ENCODE data around the gene NETO2.

Gene NETO2

DNA sequence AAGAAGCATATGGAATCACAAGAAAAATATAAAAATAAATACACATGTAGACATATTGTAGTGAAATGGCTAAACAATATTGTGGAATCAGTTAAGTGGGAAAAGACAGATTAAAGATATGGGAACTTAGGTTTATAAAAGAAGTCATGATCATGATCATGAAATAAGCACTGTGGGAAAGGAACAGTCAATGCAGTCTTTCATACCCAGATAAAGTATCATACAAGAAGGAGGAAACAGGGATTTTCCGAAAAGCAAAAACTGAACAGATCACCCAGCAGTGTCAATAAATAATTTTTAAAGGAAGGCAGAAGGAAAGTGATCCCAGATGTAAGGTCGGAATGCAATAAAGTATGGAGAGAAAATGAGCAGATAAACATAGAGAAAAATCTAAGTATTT, 71.6 kb downstream of the NETO2 start:
- no peak overlapping the region for H3K4me3 ChIP-seq (replicated peaks; ENCODE audit: low read depth, low read length)
- TF ChIP-seq, protein P1, sequence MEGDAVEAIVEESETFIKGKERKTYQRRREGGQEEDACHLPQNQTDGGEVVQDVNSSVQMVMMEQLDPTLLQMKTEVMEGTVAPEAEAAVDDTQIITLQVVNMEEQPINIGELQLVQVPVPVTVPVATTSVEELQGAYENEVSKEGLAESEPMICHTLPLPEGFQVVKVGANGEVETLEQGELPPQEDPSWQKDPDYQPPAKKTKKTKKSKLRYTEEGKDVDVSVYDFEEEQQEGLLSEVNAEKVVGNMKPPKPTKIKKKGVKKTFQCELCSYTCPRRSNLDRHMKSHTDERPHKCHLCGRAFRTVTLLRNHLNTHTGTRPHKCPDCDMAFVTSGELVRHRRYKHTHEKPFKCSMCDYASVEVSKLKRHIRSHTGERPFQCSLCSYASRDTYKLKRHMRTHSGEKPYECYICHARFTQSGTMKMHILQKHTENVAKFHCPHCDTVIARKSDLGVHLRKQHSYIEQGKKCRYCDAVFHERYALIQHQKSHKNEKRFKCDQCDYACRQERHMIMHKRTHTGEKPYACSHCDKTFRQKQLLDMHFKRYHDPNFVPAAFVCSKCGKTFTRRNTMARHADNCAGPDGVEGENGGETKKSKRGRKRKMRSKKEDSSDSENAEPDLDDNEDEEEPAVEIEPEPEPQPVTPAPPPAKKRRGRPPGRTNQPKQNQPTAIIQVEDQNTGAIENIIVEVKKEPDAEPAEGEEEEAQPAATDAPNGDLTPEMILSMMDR (IDR thresholded peaks at IDR 0.05; ENCODE audit: low read depth, low read length, missing control alignments) = no peak
- DNase-seq (ENCODE audit: extremely low read depth, low read depth) = no peak

DNA sequence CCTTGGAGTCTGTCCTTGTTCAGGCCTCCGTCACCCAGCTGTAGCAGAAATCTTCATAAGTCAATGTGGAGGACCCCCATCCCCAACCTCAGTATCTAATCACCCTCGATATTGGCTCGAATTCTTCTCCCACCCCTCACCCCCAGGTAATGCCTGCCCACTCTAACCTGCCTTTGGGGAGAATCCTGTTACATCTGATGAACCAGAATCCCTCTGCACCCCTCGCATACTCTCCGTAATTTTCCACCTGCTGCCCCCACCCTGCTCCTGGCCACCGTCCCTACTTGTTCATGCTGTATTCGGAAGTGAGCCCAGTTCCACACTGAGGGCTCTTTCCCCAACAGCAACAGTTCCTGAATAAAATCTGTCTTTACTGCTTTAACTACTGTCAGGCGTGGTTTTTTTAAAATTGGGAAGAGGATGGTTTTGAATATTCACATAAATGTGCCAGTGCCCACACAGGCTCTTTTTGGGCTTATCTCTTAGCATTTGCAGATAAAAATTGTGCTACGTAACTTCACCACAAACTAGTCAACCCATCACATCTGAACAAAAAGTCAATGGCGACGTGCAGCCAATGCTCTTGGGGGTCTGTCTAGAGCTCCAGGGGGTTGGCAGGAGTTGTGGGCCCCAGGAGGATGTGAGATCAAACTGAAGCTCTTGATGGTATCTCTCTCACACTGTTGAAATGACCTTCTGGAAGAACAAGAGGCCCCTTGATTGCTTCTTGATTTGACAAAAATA, 73.7 kb downstream of the NETO2 start:
- no peak overlapping the region for H3K4me3 ChIP-seq (replicated peaks; ENCODE audit: low read depth, low read length)
- DNase-seq (ENCODE audit: extremely low read depth, low read depth) = no peak
- TF ChIP-seq, protein P1 (IDR thresholded peaks at IDR 0.05; ENCODE audit: low read depth, low read length, missing control alignments) = no peak

DNA sequence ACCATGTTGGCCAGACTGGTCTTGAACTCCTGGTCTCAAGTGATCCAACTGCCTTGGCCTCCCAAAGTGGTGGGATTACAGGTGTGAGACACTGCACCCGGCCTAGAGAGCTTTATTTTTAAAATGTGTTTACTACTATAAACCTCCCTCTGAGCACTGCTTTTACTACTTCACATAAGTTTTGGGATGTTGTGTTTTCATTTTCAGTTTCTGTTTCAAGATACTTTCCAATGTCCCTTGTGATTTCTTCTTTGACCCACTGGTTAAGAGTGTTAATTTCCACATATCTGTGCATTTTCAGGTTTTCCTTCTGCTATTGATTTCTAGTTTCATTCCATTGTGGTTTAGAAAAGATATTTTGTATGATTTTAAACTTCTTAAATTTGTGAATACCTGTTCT, 74.4 kb downstream of the NETO2 start:
- TF ChIP-seq, protein P1 (IDR thresholded peaks at IDR 0.05; ENCODE audit: low read depth, low read length, missing control alignments) = no peak
- no peak for DNase-seq (ENCODE audit: extremely low read depth, low read depth)
- no peak overlapping the region for H3K4me3 ChIP-seq (replicated peaks; ENCODE audit: low read depth, low read length)

DNA sequence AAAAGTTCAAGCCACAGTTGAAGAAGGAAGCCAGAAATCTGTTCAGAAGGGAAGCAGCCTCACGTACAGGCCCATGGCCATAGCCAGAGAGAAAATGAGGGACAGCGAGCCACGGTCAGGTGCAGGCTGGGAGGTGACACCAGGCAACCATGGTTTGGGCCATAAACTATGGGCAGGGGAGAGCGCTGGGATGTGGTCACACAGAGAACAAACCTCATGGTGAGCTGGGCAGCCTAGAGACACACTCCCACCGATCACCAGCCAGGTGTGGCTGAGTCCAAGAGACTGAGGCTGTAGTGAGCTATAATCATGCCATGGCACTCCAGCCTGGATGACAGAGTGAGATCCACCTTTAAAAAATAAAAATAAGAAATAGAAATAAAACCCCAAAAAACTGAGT, 76.5 kb downstream of the NETO2 start:
- no peak for DNase-seq (ENCODE audit: extremely low read depth, low read depth)
- H3K4me3 ChIP-seq (replicated peaks; ENCODE audit: low read depth, low read length) = no peak overlapping the region
- TF ChIP-seq, protein P1 (IDR thresholded peaks at IDR 0.05; ENCODE audit: low read depth, low read length, missing control alignments) = no peak

DNA sequence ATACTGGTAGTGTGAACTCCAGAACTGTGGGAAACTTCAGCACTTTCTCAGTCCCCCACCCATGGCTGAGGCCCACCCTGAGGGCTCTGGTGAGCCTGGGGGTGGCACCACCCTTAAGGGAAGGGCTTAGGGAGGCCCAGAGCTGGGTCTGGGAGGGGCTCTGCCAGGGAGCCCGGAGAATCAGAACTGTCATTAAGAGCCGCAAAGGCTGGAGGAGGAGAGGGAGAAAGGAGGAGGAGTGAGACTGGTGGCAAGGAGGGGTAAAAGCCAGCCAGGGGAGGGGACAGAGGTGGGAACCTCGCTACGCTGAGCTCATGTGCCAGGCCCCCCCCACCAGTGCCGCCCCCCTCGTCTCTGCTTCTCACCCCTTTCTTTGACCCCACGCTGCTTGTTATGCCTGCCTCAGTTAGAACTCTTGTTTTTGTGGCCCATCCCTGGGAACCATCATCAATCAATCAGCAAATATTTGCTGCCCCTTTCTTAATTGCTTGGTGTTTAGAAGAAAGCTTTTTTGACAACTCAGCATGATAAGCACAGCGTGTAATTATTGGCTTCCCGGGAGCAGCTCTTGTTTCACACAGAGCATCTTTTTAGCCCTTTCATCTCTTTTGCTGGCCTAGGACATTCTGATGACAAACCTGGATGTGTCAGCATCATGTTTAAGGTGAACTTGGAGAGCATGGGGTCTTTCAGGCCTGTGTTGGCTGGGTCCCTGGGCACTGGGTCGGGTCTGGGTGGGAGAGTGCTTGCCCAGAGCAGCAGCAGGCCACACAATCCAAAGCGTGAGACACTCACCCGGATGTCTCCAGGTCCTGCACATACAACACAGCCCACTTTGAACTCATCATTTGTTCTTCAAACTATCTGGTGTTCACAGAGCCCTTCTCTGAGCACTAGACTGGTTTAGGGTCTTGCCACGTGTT, 77.7 kb downstream of the NETO2 start:
- DNase-seq (ENCODE audit: extremely low read depth, low read depth) = no peak
- TF ChIP-seq, protein P1 (IDR thresholded peaks at IDR 0.05; ENCODE audit: low read depth, low read length, missing control alignments) = no peak

GRCh38 chr16:47064775-47065174, 79.0 kb downstream of the NETO2 start:
- no peak for DNase-seq (ENCODE audit: extremely low read depth, low read depth)
- no peak overlapping the region for H3K4me3 ChIP-seq (replicated peaks; ENCODE audit: low read depth, low read length)
- TF ChIP-seq, protein P1 (IDR thresholded peaks at IDR 0.05; ENCODE audit: low read depth, low read length, missing control alignments) = no peak

More for the DNA sequence above, 77.7 kb downstream of the NETO2 start:
- no peak overlapping the region for H3K4me3 ChIP-seq (replicated peaks; ENCODE audit: low read depth, low read length)

All from HFF-Myc (cell line).